GM21786 (cell line): Measurements from ENCODE around the gene NINL.
"Not testable (repeated sequence)": the region's sequence is repeated elsewhere in the genome, so short reads cannot be mapped to it uniquely, and the experiment has no call there.

Experiments used
- ATAC-seq: cut with Tn5 transposase; IDR thresholded peaks from one replicate; pipeline ENCODE4 v1.9.1; 2021; ENCODE audit not compliant: unreplicated experiment

NINL gene

GRCh38 chr20:25600632-25601031 lies 15.3 kb upstream of the NINL start:
- no peak for ATAC-seq

DNA sequence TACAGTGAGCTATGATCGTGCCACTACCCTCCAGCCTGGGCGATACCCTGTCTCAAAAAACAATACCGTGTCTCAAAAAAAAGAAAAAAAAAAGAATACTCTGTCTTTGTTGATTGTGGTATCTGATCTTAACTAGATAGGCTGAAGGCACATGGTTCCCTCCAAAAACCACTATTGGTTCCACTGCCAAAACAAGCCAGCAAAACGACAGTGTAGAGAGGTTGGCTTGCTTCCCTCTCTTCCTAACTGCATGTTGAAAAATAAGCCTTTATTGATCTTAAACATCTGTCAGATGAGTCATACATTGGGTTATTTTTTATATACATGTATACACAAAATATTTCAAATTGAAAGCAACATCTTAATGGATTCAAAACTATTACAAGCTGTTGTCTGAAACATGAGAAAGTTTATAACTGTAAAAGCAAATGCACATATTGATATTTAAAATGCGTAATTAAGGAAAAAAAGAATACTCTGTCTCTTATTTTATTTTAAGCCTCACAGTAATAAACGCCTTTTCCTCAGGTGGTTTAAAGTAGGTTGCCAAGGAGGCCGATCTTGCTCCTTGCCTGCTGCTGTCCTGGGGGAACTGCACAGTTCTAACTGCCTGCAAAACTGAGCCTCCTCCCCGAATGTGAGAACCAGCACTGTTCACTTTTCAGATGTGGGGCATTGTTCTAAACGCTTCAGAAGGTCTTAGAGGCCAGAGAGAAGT lies 7.0 kb upstream of the NINL start:
- ATAC-seq: no peak

GRCh38 chr20:25590778-25591177 lies 5.4 kb upstream of the NINL start:
- not testable (repeated sequence) for ATAC-seq

DNA sequence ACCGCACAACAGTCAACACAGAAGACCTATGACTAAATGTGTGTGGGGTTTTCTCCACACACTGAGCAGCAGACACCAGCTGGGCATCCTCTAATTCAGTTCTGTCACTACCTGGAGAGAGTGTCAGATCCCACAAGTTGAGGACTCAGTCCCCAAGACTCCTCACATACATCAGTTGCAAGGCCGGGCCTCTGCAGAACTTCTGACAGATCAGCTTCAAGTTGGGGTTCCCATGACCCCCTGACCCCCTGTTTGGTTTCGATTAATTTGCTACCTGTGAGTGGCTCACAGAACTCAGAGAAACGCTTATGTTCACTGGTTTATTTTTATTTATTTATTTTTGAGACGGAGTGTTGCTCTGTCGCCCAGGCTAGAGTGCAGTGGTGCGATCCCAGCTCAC lies 3.2 kb upstream of the NINL start:
- no peak for ATAC-seq

DNA sequence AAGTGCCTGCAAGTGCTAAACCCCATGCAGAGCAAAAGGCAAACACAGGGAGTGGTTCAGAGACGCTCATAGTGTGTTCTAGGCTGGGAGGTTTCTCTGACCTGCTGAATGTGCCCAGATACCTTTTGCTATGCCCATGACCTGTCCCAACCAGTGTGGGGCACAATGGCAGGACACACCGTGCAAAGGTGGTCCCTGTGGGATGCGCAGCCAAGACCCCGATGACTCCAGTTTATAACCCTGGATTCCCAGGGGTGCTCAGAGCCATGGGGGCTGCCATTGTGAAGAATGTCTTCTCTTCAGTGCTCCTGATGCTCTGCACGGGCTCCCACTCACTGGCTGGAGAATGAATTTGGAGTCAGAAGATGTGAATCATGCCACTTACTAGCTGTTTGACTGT lies 2.2 kb upstream of the NINL start:
- no peak for ATAC-seq

GRCh38 chr20:25586877-25587276 lies 1.5 kb upstream of the NINL start:
- no peak for ATAC-seq

DNA sequence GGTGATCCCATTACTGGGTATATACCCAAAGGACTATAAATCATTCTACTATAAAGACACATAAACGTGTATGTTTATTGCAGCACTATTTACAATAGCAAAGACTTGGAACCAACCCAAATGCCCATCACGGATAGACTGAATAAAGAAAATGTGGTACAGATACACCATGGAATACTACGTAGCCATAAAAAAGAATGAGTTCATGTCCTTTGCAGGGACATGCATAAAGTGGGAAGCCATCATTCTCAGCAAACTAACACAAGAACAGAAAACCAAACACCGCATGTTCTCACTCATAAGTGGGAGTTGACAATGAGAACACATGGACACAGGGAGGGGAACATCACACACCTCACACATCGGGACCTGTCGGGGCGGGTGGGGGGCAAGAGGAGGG lies 1.7 kb downstream of the NINL start:
- not testable (repeated sequence) for ATAC-seq

GRCh38 chr20:25580711-25581110 lies 4.6 kb downstream of the NINL start:
- no peak for ATAC-seq

DNA sequence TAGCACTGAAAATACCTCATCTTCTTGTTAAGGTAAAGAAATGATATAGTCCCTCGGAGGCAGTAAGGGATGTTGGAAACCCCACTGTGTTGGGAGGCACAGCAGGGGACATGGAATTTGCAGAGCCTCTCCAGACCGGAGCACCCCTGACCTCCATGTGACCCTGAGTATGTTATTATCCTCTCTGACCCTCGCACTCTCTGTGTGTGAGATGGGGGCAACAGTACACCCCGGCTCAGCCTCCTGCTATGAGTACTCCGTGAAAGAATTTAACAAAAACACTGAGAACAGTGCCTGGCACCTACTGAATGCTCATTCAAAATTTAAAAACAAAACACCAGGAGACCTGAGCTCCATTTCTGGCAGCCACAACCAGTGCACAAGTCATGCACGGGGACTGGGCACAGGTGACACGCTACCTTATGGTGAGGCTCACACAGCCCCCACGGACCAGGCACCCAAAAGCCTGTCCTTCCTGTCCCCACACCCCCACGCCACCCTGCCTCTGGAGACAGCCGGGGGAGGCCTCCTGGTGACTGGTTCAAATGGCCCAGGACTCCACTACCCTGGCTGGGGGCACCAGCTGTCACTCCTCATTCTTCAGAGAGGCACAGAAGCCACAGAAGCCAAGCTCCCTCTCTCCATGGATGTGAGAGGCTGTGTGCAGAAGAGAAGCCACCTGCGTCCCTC lies 6.1 kb downstream of the NINL start:
- no peak for ATAC-seq

DNA sequence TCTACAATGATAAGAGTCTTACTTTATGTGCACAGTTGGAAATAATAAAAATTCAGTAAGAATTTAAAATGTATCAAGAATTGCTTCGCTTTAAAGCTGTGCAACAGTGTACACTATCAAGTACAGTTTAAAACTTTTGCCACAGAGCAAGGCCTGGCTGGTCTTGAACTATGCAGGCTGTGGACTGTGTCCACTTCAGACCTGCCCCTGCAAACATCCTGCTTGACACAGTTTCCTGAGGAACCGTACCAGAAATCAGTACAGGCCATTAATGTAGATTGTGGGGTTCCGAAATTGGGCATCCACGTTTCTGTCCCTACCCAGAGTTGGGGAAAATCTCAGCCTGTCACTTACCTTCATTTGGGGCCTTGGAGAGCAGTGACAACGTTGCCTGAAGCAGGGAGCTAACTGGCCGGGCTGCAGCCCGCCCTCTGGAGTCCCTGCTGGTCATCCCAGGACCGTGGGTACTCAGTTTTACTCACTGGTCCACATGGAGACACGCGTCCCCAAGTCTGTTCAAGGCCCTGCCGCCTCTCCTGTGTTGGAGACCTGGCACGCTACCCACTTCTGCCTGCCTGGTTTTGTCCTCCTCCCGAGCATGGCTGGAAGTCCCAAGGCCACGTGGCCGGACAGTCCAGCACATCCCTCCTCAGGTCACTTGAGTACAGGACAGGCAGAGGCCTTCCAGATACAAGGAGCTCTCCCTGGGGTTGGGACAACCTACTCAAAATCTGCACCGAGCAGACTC lies 8.4 kb downstream of the NINL start:
- ATAC-seq: no peak

DNA sequence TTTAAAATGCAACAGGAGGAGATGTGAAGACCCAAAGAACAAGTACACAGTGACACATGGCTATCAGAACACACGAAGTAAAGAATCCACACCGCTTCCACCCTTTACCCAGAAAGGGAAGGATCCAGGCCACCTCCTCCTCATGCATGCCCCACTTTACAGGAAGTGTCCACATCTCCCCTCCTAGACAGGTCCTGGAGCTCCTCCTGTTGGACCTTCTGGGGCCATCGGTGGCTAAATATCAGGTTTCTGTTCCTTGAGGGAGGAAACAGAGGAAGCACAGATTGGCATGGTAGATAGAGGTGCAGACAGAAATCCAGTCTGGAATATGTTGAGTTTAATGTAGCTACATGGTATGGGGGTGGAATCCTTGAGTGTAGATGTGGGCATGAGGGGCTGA lies 10.9 kb downstream of the NINL start:
- no peak for ATAC-seq

DNA sequence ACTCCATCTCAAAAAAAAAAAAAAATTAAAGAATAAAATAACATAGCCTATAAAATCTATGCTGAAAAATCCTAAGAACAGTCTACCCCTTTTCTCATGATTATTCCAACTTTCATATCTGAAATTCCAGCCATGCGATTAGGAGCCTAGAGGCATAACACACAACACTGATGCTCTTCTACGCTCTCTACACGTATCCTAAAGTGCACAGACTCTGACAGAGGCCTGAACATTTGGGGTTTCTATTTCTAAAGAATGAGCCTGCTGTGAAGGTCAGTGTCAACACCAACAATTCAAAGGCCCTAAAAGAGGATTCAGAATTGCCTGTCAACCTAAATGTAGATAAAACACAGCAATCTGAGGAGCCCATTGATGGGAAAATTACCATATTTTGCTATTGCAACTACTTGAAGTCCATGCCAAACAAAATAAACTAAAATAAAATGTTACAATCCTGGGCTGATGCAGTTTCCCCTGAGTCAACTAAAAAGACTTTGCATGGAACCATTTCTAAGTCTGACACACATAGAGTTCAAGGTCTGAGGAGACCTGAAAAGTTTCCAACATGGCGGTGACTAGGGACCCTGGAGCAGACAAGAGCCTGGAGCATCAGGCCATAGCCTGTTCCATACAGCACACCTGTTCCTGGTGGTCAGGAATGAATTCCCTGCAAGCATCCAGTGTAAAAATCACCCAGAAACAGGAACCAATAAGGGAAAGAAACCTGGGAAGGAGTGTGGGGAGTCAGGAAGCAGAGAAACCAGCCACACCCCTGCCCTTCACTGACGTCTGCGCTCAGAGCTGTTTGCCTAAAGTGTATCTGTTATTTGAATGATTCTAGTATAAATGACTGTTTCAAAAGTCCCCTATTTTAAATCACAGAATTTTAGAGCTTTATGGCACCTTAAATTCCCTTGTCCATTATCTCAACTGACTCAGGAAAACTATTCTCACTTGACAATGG lies 11.8 kb downstream of the NINL start:
- no peak for ATAC-seq

DNA sequence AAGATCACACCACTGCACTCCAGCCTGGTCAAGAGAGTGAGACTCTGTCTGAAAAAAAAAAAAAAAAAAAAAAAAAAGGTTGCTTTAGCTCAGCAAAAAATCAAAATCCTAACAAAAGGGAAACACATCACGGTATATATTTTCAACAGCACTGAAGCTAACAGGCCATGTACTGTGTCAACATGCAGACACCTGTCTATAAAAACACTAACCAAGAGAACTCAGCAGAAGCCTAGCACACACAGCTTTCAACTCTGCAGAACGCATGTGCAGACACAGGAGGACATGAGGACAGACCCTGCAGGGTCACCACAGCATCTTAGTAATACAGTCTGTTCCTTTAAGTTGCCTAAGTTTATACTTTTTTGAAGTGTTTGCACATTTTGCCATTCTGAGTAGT lies 13.5 kb downstream of the NINL start:
- ATAC-seq: no peak

DNA sequence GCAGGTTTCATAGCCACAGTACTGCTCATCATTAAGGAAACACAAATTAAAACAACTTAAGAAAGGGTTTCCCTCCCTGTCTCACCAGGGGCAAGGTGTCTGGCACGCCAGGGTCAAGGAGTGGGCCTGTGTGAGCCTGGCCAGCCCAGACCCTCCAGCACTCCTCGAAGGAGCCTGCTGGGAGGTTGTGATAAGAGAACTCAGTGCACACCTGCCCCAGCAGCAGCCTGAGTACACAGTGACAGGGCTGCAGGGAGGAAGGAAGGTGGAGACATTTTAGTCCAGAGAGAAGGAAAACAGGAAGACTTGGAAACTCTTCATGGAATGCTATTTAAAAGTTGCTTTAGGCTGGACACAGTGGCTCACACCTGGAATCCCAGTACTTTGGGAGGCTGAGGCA lies 14.1 kb downstream of the NINL start:
- ATAC-seq: no peak

DNA sequence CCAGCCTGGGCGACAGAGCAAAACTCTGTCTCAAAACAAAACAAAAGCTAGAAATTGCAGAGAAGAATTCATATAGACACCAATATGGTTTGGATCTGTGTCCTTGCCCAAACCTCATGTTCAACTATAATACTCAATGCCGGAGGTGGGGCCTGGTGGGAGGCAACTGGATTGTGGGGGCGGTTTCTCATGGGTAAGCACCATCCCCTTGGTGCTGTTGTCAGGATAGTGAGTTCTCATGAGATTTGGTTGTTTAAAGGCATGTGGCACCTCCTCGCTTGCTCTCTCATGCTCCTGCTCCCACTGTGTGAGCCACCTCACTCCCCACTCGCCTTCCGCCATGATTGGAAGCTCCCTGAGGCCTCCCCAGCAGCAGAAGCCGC lies 15.2 kb downstream of the NINL start:
- ATAC-seq: no peak

- ATAC-seq: no peak
These were observed 18.0 kb downstream of the NINL start for GRCh38 chr20:25567286-25567685.

DNA sequence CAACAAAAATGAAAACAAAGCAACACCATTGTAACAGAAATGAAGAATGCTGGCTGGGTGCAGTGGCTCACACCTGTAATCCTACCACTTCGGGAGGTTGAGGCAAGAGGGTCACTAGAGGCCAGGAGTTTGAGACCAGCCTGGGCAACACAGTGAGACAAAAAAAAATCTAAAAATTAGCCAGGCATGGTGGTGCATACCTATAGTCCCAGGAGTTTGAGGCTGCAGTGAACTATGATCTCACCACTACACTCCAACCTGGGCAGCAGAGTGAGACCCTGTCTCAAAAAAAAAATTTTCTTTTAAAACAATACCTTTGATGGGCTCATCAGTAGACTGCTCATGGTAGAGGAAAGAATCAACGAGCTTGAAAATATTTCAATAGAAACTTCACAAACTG lies 18.5 kb downstream of the NINL start:
- no peak for ATAC-seq

DNA sequence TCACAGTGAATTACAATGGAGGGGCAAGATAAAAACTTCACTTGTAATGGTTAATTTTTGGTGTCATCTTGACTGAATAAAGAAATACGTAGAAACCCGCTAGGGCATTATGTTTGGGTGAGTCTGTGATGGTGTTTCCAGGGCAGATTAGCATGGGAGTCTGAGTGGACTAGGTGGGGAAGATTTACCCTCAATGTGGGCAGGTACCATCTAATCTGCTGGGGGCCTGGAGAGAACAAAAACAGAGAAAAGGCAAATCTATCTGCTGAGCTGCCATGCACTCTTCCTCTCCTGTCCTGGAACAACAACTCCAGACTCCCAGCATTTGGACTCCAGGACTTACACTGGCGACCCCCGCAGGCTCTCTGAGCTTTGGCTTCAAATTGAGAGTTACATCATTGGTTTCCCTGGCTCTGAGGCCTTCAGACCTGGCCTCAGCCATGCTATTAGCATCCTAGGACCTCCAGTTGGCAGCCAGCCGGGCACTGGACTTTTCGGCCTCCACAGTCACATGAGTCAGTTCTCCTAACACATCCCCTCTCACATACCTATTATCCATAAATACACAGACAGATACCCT lies 19.7 kb downstream of the NINL start:
- no peak for ATAC-seq

- ATAC-seq: no peak
These were observed 21.5 kb downstream of the NINL start for GRCh38 chr20:25563876-25564275.

GRCh38 chr20:25563362-25563761 lies 22.0 kb downstream of the NINL start:
- ATAC-seq: no peak

DNA sequence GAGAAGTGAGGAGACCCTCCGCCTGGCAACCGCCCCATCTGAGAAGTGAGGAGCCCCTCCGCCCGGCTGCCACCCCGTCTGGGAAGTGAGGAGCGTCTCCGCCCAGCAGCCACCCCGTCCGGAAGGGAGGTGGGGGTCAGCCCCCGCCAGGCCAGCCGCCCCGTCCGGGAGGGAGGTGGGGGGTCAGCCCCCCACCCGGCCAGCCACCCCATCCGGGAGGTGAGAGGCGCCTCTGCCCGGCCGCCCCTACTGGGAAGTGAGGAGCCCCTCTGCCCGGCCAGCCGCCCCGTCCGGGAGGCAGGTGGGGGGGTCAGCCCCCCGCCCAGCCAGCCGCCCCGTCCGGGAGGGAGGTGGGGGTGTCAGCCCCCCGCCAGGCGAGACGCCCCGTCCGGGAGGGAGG lies 23.6 kb downstream of the NINL start:
- not testable (repeated sequence) for ATAC-seq
